Lower lobe of right lung (tissue), 2 donors: Measurements from ENCODE around the gene KRT75. TPM values are rescaled to one million over a fixed set of nuclear protein-coding genes. Genes with fewer than 3 reads are reported as not detected.

Experiments used
- ATAC-seq, 2 donors: fragments of 200-7000 bp; cut with Tn5 transposase; one replicate each; pipeline ENCODE4 v1.9.1; 2020 to 2022; ENCODE audit warnings: mild to moderate bottlenecking in 2 of 2, moderate library complexity in 2 of 2
- DNase-seq: peaks from one replicate; pipeline ENCODE4 v3.0.0-alpha.2; 2020
- H3K27ac ChIP-seq: fragments of 200-600 bp; one replicate; pipeline ENCODE4 v1.8.0; 2022
- H3K27me3 ChIP-seq: fragments of 200-600 bp; one replicate; pipeline ENCODE4 v1.8.0; 2022; ENCODE audit warnings: low read depth
- H3K36me3 ChIP-seq: fragments of 200-600 bp; one replicate; pipeline ENCODE4 v1.8.0; 2022; ENCODE audit warnings: mild to moderate bottlenecking
- H3K4me1 ChIP-seq: fragments of 200-600 bp; one replicate; pipeline ENCODE4 v1.8.0; 2022
- H3K4me3 ChIP-seq: fragments of 200-600 bp; one replicate; pipeline ENCODE4 v1.8.0; 2022; ENCODE audit warnings: mild to moderate bottlenecking
- H3K9me3 ChIP-seq: fragments of 200-600 bp; one replicate; pipeline ENCODE4 v1.8.0; 2022
- CTCF ChIP-seq: fragments of 200-600 bp; IDR thresholded peaks from one replicate; pipeline ENCODE4 v1.8.0; 2022; ENCODE audit warnings: antibody characterized with exemption, mild to moderate bottlenecking
- intact Hi-C: fragments of 100-400 bp; cut with DNase I; formaldehyde crosslinking; loops from one replicate; pipeline ENCODE4 v1.11.0; 2022
- total RNA-seq: library from RNA; stranded (reverse); fragmentation: NEBNext Ultra II Directional; extraction: Animal tissue kit (Norgen Biotek cat#: 25700); gene quantifications from one replicate; pipeline ENCODE4 v1.2.1, GENCODE V29; 2021
- donor health status: DM: no; HTN: yes; CAD: no; lungs with severe emphysema.

Gene KRT75
- total RNA-seq, 1 donor from 2014 or later = not detected

- no peak overlapping the region for H3K4me3 ChIP-seq
- peak; percentile 11 to 20 for ATAC-seq
- no peaks in the 10 kb centered on the region for H3K36me3 ChIP-seq
- H3K9me3 ChIP-seq = no peaks in the 10 kb centered on the region
- peak; percentile 35 for TF ChIP-seq CTCF
- no peak overlapping the region for H3K27ac ChIP-seq
- DNase-seq = no peak
- H3K4me1 ChIP-seq = no peaks in the 10 kb centered on the region
- intact Hi-C loops = no loop called here
- peaks cover 18% of the 10 kb centered on the region for H3K27me3 ChIP-seq
Measured at GRCh38 chr12:52390739-52391617, 43.2 kb downstream of the KRT75 start.

DNA sequence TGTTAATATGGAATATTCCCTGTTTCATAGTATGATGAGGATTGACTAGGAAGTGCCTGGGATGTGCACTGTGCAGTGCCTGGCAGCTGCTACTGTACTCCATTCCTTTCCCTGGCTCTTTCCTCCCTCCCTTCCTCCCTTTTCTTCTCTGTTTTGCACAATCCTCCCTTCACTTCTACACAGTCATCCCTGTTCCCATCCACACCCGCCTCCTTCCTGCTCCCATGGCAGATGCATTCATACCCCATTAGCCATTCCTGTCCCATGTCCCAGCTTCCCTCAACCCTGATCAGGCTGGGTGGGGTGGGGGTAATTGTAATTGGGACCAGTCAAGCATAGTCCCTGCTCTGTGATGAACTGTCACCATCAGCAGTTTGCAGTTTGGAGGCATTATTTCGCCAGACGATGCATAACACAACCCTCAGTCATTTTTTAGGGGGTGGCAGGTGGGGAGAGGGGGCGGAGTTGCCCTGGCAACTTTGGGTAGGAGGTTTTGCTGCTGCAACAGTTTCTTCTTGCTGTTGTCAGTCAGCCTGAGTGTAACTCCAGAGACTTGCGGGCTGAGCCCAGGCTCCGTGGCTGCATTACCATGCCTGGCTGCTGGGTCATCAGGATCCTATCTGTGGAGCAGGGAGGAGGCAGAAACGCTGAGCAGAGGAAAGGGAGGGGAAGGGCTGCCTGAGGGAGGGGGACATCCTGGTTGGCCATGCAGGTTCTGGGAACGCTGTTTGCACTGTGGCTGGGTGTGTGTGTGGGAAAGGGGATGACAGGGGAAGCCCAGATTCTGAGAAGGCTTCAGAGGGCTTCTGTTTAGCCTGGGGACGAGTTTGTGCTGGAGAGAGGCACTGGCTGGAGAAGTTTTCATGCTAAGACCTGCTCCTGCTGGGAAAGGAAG, 44.6 kb downstream of the KRT75 start:
- ATAC-seq = no peak
- intact Hi-C loops = no loop called here
- no peak for DNase-seq
- no peak overlapping the region for H3K27ac ChIP-seq
- no peak for TF ChIP-seq CTCF
- H3K27me3 ChIP-seq = peaks cover 13% of the 10 kb centered on the region
- no peaks in the 10 kb centered on the region for H3K4me1 ChIP-seq
- no peaks in the 10 kb centered on the region for H3K9me3 ChIP-seq
- H3K36me3 ChIP-seq = no peaks in the 10 kb centered on the region
- H3K4me3 ChIP-seq = no peak overlapping the region

DNA sequence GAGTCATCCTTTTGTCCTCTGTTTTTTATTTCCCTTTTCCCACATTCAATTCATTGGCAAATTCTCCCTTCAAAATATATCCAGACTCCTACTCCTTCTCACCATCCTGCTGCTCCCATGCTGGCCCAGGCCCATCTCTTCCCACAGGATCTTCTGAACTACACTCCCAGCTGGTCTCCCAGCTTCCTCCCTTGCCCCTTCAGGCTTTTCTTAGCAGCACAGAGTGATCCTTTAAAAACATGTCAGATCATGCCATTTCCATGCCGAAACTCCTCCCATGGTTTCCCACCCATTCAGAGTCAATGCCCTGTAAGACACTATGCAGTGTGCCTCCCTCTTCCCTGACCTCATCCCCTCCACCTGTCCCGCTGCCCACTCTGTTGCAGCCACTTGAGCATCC, 46.3 kb downstream of the KRT75 start:
- DNase-seq (no peak), ATAC-seq (no peak)
- intact Hi-C loops = no loop called here
- Histone ChIP-seq H3K27ac (no peak overlapping the region), H3K4me3 (no peak overlapping the region), H3K9me3 (no peaks in the 10 kb centered on the region), H3K36me3 (no peaks in the 10 kb centered on the region), H3K4me1 (no peaks in the 10 kb centered on the region), H3K27me3 (peaks cover 13% of the 10 kb centered on the region)
- TF ChIP-seq CTCF = no peak

- Histone ChIP-seq H3K4me1 (no peaks in the 10 kb centered on the region), H3K27me3 (peaks cover 4% of the 10 kb centered on the region), H3K4me3 (no peak within 1 kb of the TSS), H3K9me3 (no peaks in the 10 kb centered on the region), H3K27ac (no peak within 1 kb of the TSS), H3K36me3 (no peaks in the 10 kb centered on the region)
- intact Hi-C loops = no loop called here
- no peak for DNase-seq
- TF ChIP-seq CTCF = no peak
- ATAC-seq = no peak
Measured at GRCh38 chr12:52385226-52385702, 48.9 kb downstream of the KRT75 start, which contains the start of gene KRT84. KRT84 (minus strand) TSS chr12:52385652; CDS start chr12:52385585, 67 bp downstream.

- no peaks in the 10 kb centered on the region for H3K4me1 ChIP-seq
- ATAC-seq (no peak), DNase-seq (no peak)
- H3K36me3 ChIP-seq = no peaks in the 10 kb centered on the region
- H3K9me3 ChIP-seq = no peaks in the 10 kb centered on the region
- intact Hi-C loops = no loop called here
- H3K4me3 ChIP-seq = no peak overlapping the region
- no peaks in the 10 kb centered on the region for H3K27me3 ChIP-seq
- H3K27ac ChIP-seq = no peak overlapping the region
- TF ChIP-seq CTCF = no peak
Measured at GRCh38 chr12:52383331-52383730, 50.8 kb downstream of the KRT75 start.
